Pulmonary artery endothelial cell (primary cell): ENCODE results near the gene PRKN. TPM values are rescaled to one million over a fixed set of nuclear protein-coding genes. Genes with fewer than 3 reads are reported as not detected.

Source experiments
- DNase-seq: peaks from one replicate; pipeline ENCODE4 v3.0.0-alpha.2; 2011; ENCODE audit warnings: low read depth, low spot score
- total RNA-seq: library from RNA; depleted of rRNA; stranded (reverse); fragments of >200 nt; gene quantifications from 2 replicates; pipeline ENCODE4 v1.2.3, GENCODE V29; 2014

The PRKN gene
- total RNA-seq, 1 donor from 2014 or later: 0.59 TPM

- no peak for DNase-seq
These were observed 656.9 kb downstream of the PRKN start for GRCh38 chr6:162070639-162071038.

- no peak for DNase-seq
These were observed 657.6 kb downstream of the PRKN start for GRCh38 chr6:162069995-162070394.

GRCh38 chr6:162068340-162068739, 659.2 kb downstream of the PRKN start:
- DNase-seq: no peak

- no peak for DNase-seq
These were observed 663.9 kb downstream of the PRKN start for GRCh38 chr6:162063666-162064065.

- no peak for DNase-seq
These were observed 669.2 kb downstream of the PRKN start for GRCh38 chr6:162058281-162058875.

GRCh38 chr6:162056745-162057144, 670.8 kb downstream of the PRKN start:
- DNase-seq: no peak

- no peak for DNase-seq
These were observed 671.5 kb downstream of the PRKN start for GRCh38 chr6:162056061-162056460.

- DNase-seq: no peak
These were observed 672.2 kb downstream of the PRKN start for GRCh38 chr6:162055365-162055764.

- DNase-seq: no peak
These were observed 674.5 kb downstream of the PRKN start for GRCh38 chr6:162053084-162053483.

- no peak for DNase-seq
These were observed 677.0 kb downstream of the PRKN start for GRCh38 chr6:162050579-162050978.

GRCh38 chr6:162046324-162046723, 681.2 kb downstream of the PRKN start:
- no peak for DNase-seq

GRCh38 chr6:162032620-162033019, 694.9 kb downstream of the PRKN start:
- DNase-seq: no peak

GRCh38 chr6:162029873-162030576, 697.5 kb downstream of the PRKN start:
- DNase-seq: no peak

- no peak for DNase-seq
These were observed 700.7 kb downstream of the PRKN start for GRCh38 chr6:162026843-162027242.

GRCh38 chr6:162026031-162026430, 701.5 kb downstream of the PRKN start:
- DNase-seq: no peak

- DNase-seq: no peak
These were observed 708.2 kb downstream of the PRKN start for GRCh38 chr6:162019349-162019748.

GRCh38 chr6:162017536-162017935, 710.0 kb downstream of the PRKN start:
- DNase-seq: no peak

GRCh38 chr6:162014069-162014811, 713.3 kb downstream of the PRKN start:
- DNase-seq: no peak

- DNase-seq: no peak
These were observed 722.2 kb downstream of the PRKN start for GRCh38 chr6:162005372-162005771.

GRCh38 chr6:161996783-161997182, 730.8 kb downstream of the PRKN start:
- DNase-seq: no peak

- no peak for DNase-seq
These were observed 741.6 kb downstream of the PRKN start for GRCh38 chr6:161985876-161986423.

GRCh38 chr6:161984713-161985112, 742.9 kb downstream of the PRKN start:
- no peak for DNase-seq
